Stomach (tissue), 9 donors: ENCODE results near the gene PHACTR3. TPM values are rescaled to one million over a fixed set of nuclear protein-coding genes. Genes with fewer than 3 reads are reported as not detected.

Experiments used
- DNase-seq, 2 donors: peaks; one replicate each; pipeline versions ENCODE4 v3.0.0 to v3.0.0-alpha.2; 2013 to 2019
- H3K27ac ChIP-seq, 5 donors: fragments of 200-600 bp in 4 of 5; sonication (generic) in 4 of 5; one replicate each; pipeline ENCODE4 v1.5.1; 2013 to 2019; ENCODE audit warnings: mild to moderate bottlenecking in 1 of 5, moderate library complexity in 1 of 5
- H3K27me3 ChIP-seq, 3 donors: fragments of 200-600 bp; sonication (generic); one replicate each; pipeline ENCODE4 v1.5.1; 2017 to 2019; ENCODE audit warnings: mixed run types in 1 of 3
- H3K36me3 ChIP-seq, 4 donors: fragments of 200-600 bp; sonication (generic); 1 replicate in 3 of 4; 2 replicates in 1 of 4; pipeline ENCODE4 v1.5.1; 2016 to 2019
- H3K4me1 ChIP-seq, 4 donors: fragments of 200-600 bp; sonication (generic); one replicate each; pipeline ENCODE4 v1.5.1; 2016 to 2019
- H3K4me3 ChIP-seq, 4 donors: fragments of 200-600 bp; sonication (generic) in 3 of 4; one replicate each; pipeline ENCODE4 v1.5.1; 2016 to 2019; ENCODE audit warnings: mild to moderate bottlenecking in 1 of 4
- H3K9me3 ChIP-seq, 4 donors: fragments of 200-600 bp; sonication (generic); one replicate each; pipeline ENCODE4 v1.5.1; 2016 to 2019
- EP300 ChIP-seq: sonication (generic); formaldehyde crosslinking; IDR thresholded peaks from one replicate; pipeline ENCODE4 v1.6.1; 2017; ENCODE audit warnings: antibody characterized with exemption
- POLR2A ChIP-seq, 4 donors: fragments of 450-650 bp; IDR thresholded peaks; one replicate each; pipeline ENCODE4 v1.6.1; 2016; ENCODE audit warnings: antibody characterized with exemption in 4 of 4, control low read depth in 2 of 4, mild to moderate bottlenecking in 1 of 4, moderate library complexity in 1 of 4
- POLR2AphosphoS5 ChIP-seq, 3 donors: sonication (generic); formaldehyde crosslinking; IDR thresholded peaks; one replicate each; pipeline ENCODE4 v1.6.1; 2016; ENCODE audit warnings: antibody characterized with exemption in 3 of 3
- WGBS, 5 donors: extraction: QIAGEN DNeasy Blood & Tissue Kit in 3 of 5; methylation state at CpG; one replicate each; pipeline versions ENCODE4 v1.1.5 to v1.1.7; 2013 to 2018; 5-methylcytosine and 5-hydroxymethylcytosine counted together
- intact Hi-C: fragments of 100-400 bp; cut with DNase I; formaldehyde crosslinking; loops from one replicate; pipeline ENCODE4 v1.15.1; 2023; ENCODE audit warnings: low total_unique reads
- polyA plus RNA-seq, 3 donors: library from polyadenylated mRNA; stranded (reverse); fragments of 200-250 nt; gene quantifications; one replicate each; pipeline ENCODE4 v1.2.3, GENCODE V29; 2013
- total RNA-seq, 5 donors: library from RNA; depleted of rRNA; stranded (reverse); fragments of >200 nt; gene quantifications; one replicate each; pipeline versions ENCODE4 v1.1.0 to v1.2.3, GENCODE V29; 2014 to 2016
- TF ChIP-seq, protein P1 (sequence below), 7 experiments: fragments of 450-650 bp in 4 of 7; fragments of 200-600 bp in 3 of 7; sonication (generic) in 3 of 7; IDR thresholded peaks; one replicate each; pipeline ENCODE4 v1.5.1; 2016 to 2019; ENCODE audit warnings: antibody characterized with exemption in 7 of 7, control low read depth in 2 of 7, mild to moderate bottlenecking in 1 of 7
- donor health status: healthy with polysubstance abuse.
- donor health status: Bipolar disorder and iron deficiency.
- donor health status: healthy.

PHACTR3 gene
- total and polyA plus RNA-seq, 8 donors: 0.55 to 3.7 (median 3.2) TPM; not detected in 3

DNA sequence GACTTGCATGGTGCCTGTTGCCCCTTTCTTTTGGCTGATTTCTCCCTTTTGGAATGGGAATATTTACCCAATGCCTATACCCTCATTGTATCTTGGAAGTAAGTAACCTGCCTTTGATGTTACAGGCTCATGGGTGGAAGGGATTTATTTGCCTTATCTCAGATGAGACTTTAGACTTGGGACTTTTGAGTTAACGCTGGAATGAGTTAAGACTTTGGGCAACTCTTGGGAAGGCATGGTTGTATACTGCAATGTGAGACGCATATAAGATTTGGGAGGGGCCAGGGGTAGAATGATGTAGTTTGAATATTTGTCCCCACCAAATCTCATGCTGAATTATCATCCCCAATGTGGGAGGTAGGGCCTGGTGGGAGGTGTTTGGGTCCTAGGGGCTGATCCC is 253.6 kb downstream of the PHACTR3 start:
- intact Hi-C loops: no loop called here
- Histone ChIP-seq H3K4me1 (no peaks in the 10 kb centered on the region), H3K9me3 (peaks cover 0 to 13% (median 4%) of the 10 kb centered on the region in 4 donors), H3K4me3 (no peak overlapping the region), H3K27ac (no peak overlapping the region), H3K36me3 (peaks cover 0 to 4% (median 0%) of the 10 kb centered on the region in 4 donors), H3K27me3 (no peaks in the 10 kb centered on the region)
- no peak for TF ChIP-seq POLR2AphosphoS5 (IDR thresholded peaks at IDR 0.05)
- TF ChIP-seq EP300: no peak
- TF ChIP-seq POLR2A (IDR thresholded peaks at IDR 0.05): no peak
- TF ChIP-seq, protein P1, sequence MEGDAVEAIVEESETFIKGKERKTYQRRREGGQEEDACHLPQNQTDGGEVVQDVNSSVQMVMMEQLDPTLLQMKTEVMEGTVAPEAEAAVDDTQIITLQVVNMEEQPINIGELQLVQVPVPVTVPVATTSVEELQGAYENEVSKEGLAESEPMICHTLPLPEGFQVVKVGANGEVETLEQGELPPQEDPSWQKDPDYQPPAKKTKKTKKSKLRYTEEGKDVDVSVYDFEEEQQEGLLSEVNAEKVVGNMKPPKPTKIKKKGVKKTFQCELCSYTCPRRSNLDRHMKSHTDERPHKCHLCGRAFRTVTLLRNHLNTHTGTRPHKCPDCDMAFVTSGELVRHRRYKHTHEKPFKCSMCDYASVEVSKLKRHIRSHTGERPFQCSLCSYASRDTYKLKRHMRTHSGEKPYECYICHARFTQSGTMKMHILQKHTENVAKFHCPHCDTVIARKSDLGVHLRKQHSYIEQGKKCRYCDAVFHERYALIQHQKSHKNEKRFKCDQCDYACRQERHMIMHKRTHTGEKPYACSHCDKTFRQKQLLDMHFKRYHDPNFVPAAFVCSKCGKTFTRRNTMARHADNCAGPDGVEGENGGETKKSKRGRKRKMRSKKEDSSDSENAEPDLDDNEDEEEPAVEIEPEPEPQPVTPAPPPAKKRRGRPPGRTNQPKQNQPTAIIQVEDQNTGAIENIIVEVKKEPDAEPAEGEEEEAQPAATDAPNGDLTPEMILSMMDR (IDR thresholded peaks at IDR 0.05): no peak
- 81 to 92% (median 88%) methylated on average over 2 of the region's 2 CpGs for WGBS, 5 donors
- no peak for DNase-seq

DNA sequence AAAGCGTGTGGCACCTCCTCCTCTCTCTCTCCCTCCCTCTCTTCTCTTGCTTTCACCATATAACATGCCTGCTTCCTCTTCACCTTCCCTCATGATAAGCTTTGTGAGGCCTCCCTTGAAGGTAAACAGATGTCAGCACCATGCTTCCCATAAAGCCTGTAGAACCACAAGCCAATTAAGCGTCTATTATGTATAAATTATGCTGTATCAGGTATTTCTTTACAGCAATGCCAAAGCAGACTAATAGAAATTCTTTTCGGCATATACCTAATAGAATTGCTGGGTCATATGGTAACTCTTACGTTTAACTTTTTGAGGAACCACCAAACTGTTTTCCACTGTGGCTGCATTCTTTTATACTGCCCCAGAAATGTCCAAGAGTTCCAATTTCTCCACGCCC is 254.1 kb downstream of the PHACTR3 start:
- 91 to 94% (median 93%) methylated on average over 5 of the region's 5 CpGs for whole genome bisulfite sequencing, 5 donors
- Histone ChIP-seq H3K4me1 (no peaks in the 10 kb centered on the region), H3K4me3 (no peak overlapping the region), H3K27me3 (no peaks in the 10 kb centered on the region), H3K36me3 (peaks cover 0 to 4% (median 0%) of the 10 kb centered on the region in 4 donors), H3K27ac (no peak overlapping the region), H3K9me3 (peaks cover 0 to 13% (median 4%) of the 10 kb centered on the region in 4 donors)
- no peak for DNase-seq
- TF ChIP-seq POLR2A (IDR thresholded peaks at IDR 0.05): no peak
- intact Hi-C loops: no loop called here

DNA sequence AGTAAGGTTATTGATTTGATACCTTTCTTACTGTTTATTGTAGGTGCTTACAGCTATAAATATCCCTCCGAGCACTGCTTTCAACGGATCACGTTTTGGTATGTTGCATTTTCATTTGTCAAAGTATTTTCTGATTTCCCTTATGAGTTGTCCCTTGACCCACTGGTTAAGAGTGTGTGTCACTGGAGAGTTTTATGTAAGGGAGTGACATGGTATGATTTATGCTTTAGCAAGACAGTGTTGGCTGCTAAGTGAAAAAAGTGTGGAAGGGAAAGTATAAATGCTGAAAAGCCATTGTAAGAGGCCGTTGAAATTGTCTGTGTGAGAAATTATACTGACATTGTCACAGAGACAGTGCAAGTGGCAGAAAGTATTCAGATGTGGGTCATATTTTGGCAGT is 257.1 kb downstream of the PHACTR3 start:
- intact Hi-C loops: no loop called here
- H3K27ac ChIP-seq: no peak overlapping the region
- no peak for TF ChIP-seq EP300
- no peak for TF ChIP-seq POLR2AphosphoS5 (IDR thresholded peaks at IDR 0.05)
- TF ChIP-seq POLR2A (IDR thresholded peaks at IDR 0.05): no peak
- TF ChIP-seq, protein P1 (IDR thresholded peaks at IDR 0.05): no peak
- H3K9me3 ChIP-seq: peaks cover 0 to 13% (median 4%) of the 10 kb centered on the region in 4 donors
- 80 to 97% (median 83%) methylated on average over 4 of the region's 4 CpGs for WGBS, 5 donors
- peaks cover 0 to 8% (median 0%) of the 10 kb centered on the region in 4 donors for H3K36me3 ChIP-seq
- H3K27me3 ChIP-seq: no peaks in the 10 kb centered on the region
- no peak overlapping the region for H3K4me3 ChIP-seq
- no peaks in the 10 kb centered on the region for H3K4me1 ChIP-seq
- DNase-seq: no peak

DNA sequence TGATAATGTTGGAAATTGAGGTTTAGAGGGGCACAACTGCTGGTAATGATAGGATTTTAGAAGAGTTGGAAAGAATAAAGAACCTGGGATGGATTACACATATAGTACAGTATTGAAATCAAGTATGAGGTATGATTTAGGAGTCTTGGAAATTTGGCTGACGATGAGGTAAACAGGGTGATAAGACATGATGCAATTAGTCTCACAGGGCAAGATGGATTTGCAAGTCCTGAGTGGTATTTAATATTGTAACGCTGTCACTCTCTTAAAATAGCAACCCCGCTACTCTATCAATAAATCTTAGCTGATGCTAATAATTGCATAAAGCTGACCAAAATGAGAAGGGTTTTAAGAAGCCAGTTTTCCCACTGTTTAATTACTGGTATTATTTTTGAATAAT is 258.7 kb downstream of the PHACTR3 start:
- Histone ChIP-seq H3K36me3 (peaks cover 0 to 8% (median 0%) of the 10 kb centered on the region in 4 donors), H3K4me3 (no peak overlapping the region), H3K27ac (no peak overlapping the region), H3K4me1 (no peaks in the 10 kb centered on the region), H3K9me3 (no peaks in the 10 kb centered on the region), H3K27me3 (no peaks in the 10 kb centered on the region)
- 84 to 99% (median 91%) methylated on average over 3 of the region's 3 CpGs for WGBS, 5 donors
- DNase-seq: no peak
- TF ChIP-seq, protein P1 (IDR thresholded peaks at IDR 0.05): no peak
- TF ChIP-seq POLR2AphosphoS5 (IDR thresholded peaks at IDR 0.05) (no peak), EP300 (no peak), POLR2A (IDR thresholded peaks at IDR 0.05) (no peak)
- intact Hi-C loops: no loop called here

DNA sequence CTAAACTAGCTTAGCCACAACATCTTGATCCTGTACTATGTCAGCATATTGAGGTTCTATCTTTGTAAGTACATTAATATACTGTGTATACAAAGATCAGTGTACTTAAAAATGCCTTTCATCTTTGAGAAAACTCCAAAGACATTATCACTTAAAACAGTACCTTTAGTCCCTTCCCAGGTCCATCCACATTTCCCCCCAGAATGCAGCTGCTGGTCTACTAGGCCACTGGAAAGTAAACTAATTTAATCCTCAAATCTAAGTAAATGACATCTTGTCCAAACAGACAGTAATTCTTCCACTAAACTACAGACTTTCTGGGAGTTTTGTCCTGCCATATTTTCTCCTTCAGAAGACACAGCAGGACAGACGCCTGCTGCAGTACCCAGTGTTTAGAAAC is 260.4 kb downstream of the PHACTR3 start:
- H3K9me3 ChIP-seq: no peaks in the 10 kb centered on the region
- DNase-seq: no peak
- no peak for TF ChIP-seq POLR2A (IDR thresholded peaks at IDR 0.05)
- no peak for TF ChIP-seq POLR2AphosphoS5 (IDR thresholded peaks at IDR 0.05)
- no peak for TF ChIP-seq EP300
- TF ChIP-seq, protein P1 (IDR thresholded peaks at IDR 0.05): no peak
- no peak overlapping the region for H3K4me3 ChIP-seq
- 68 to 86% (median 71%) methylated on average over 1 of the region's 1 CpG for WGBS, 5 donors
- intact Hi-C loops: no loop called here
- no peaks in the 10 kb centered on the region for H3K4me1 ChIP-seq
- H3K27ac ChIP-seq: no peak overlapping the region
- H3K36me3 ChIP-seq: peaks cover 0 to 8% (median 0%) of the 10 kb centered on the region in 4 donors
- H3K27me3 ChIP-seq: no peaks in the 10 kb centered on the region
